Measurements from ENCODE around the gene LMBR1. TPM values are rescaled to one million over a fixed set of nuclear protein-coding genes. Genes with fewer than 3 reads are reported as not detected.

Gene LMBR1
- total RNA-seq, 1 donor from 2014 or later: 49.7 TPM

- H3K27me3 Mint-ChIP-seq (ENCODE audit: low read depth, unreplicated experiment): no peaks in the 10 kb centered on the region
- no peaks in the 10 kb centered on the region for H3K27me3 ChIP-seq (ENCODE audit: insufficient read depth, low read length)
- TF ChIP-seq CTCF (IDR thresholded peaks at IDR 0.05; ENCODE audit: insufficient read depth, low read depth, low read length): no peak
- TF ChIP-seq EZH2 (IDR thresholded peaks at IDR 0.05; ENCODE audit: insufficient read depth, low read length): no peak
- no peaks in the 10 kb centered on the region for H3K9me3 Mint-ChIP-seq (ENCODE audit: unreplicated experiment)
- H4K20me1 ChIP-seq (ENCODE audit: insufficient read depth, low read length): peaks cover 15% of the 10 kb centered on the region
- H3K4me3 Mint-ChIP-seq (ENCODE audit: unreplicated experiment): no peak overlapping the region
- FAIRE-seq (no peak), DNase-seq (ENCODE audit: low read depth) (no peak)
- no peak overlapping the region for H3K9ac ChIP-seq (ENCODE audit: low read length)
- H3K4me3 ChIP-seq (ENCODE audit: insufficient read depth, low read depth, low read length): no peak overlapping the region
- H3K9me3 ChIP-seq (ENCODE audit: insufficient read depth, low read depth, low read length): no peaks in the 10 kb centered on the region
- no peak overlapping the region for H3K27ac ChIP-seq (ENCODE audit: low read depth, low read length)
- H2AFZ ChIP-seq (ENCODE audit: low read depth, low read length): no peak overlapping the region
- H3K4me1 ChIP-seq (ENCODE audit: insufficient read depth, low read length): peaks cover 6% of the 10 kb centered on the region
- H3K36me3 ChIP-seq (ENCODE audit: insufficient read depth, low read length): no peaks in the 10 kb centered on the region
- H3K27ac Mint-ChIP-seq (ENCODE audit: unreplicated experiment): no peak overlapping the region
- H3K36me3 Mint-ChIP-seq (ENCODE audit: low read depth, unreplicated experiment): peaks cover 6% of the 10 kb centered on the region
- H3K4me2 ChIP-seq (ENCODE audit: low read length): no peak overlapping the region
- peaks cover 15% of the 10 kb centered on the region for H3K4me1 Mint-ChIP-seq (ENCODE audit: low read depth, unreplicated experiment)
- H3K79me2 ChIP-seq (ENCODE audit: insufficient read depth, low read length): peaks cover 42% of the 10 kb centered on the region
These were observed 3.2 kb downstream of the LMBR1 start for GRCh38 chr7:156889746-156890145.

- Mint-ChIP-seq H3K27me3 (ENCODE audit: low read depth, unreplicated experiment) (no peaks in the 10 kb centered on the region), H3K4me1 (ENCODE audit: low read depth, unreplicated experiment) (peaks cover 15% of the 10 kb centered on the region), H3K36me3 (ENCODE audit: low read depth, unreplicated experiment) (peaks cover 6% of the 10 kb centered on the region), H3K27ac (ENCODE audit: unreplicated experiment) (no peak overlapping the region), H3K4me3 (ENCODE audit: unreplicated experiment) (no peak overlapping the region), H3K9me3 (ENCODE audit: unreplicated experiment) (no peaks in the 10 kb centered on the region)
- Histone ChIP-seq H3K79me2 (ENCODE audit: insufficient read depth, low read length) (peaks cover 48% of the 10 kb centered on the region), H3K9ac (ENCODE audit: low read length) (no peak overlapping the region), H3K4me3 (ENCODE audit: insufficient read depth, low read depth, low read length) (no peak overlapping the region), H3K36me3 (ENCODE audit: insufficient read depth, low read length) (no peaks in the 10 kb centered on the region), H3K9me3 (ENCODE audit: insufficient read depth, low read depth, low read length) (no peaks in the 10 kb centered on the region), H3K27me3 (ENCODE audit: insufficient read depth, low read length) (no peaks in the 10 kb centered on the region), H3K4me1 (ENCODE audit: insufficient read depth, low read length) (peaks cover 6% of the 10 kb centered on the region), H2AFZ (ENCODE audit: low read depth, low read length) (no peak overlapping the region), H3K4me2 (ENCODE audit: low read length) (no peak overlapping the region), H4K20me1 (ENCODE audit: insufficient read depth, low read length) (peaks cover 22% of the 10 kb centered on the region), H3K27ac (ENCODE audit: low read depth, low read length) (no peak overlapping the region)
- DNase-seq (ENCODE audit: low read depth) (no peak), FAIRE-seq (no peak)
- TF ChIP-seq EZH2 (IDR thresholded peaks at IDR 0.05; ENCODE audit: insufficient read depth, low read length): no peak
- no peak for TF ChIP-seq CTCF (IDR thresholded peaks at IDR 0.05; ENCODE audit: insufficient read depth, low read depth, low read length)
These were observed 3.9 kb downstream of the LMBR1 start for GRCh38 chr7:156889089-156889488.

- H3K27ac Mint-ChIP-seq (ENCODE audit: unreplicated experiment): no peak overlapping the region
These were observed 6.8 kb downstream of the LMBR1 start for GRCh38 chr7:156886020-156886795.

More at GRCh38 chr7:156886020-156886795, 6.8 kb downstream of the LMBR1 start:
- TF ChIP-seq EZH2 (IDR thresholded peaks at IDR 0.05; ENCODE audit: insufficient read depth, low read length): no peak
- no peak for TF ChIP-seq CTCF (IDR thresholded peaks at IDR 0.05; ENCODE audit: insufficient read depth, low read depth, low read length)
- H3K27ac ChIP-seq (ENCODE audit: low read depth, low read length): no peak overlapping the region
- H3K9me3 Mint-ChIP-seq (ENCODE audit: unreplicated experiment): peaks cover 3% of the 10 kb centered on the region
- FAIRE-seq (no peak), DNase-seq (ENCODE audit: low read depth) (no peak)
- H3K36me3 Mint-ChIP-seq (ENCODE audit: low read depth, unreplicated experiment): peaks cover 10% of the 10 kb centered on the region
- no peaks in the 10 kb centered on the region for H3K36me3 ChIP-seq (ENCODE audit: insufficient read depth, low read length)
- no peaks in the 10 kb centered on the region for H3K27me3 Mint-ChIP-seq (ENCODE audit: low read depth, unreplicated experiment)
- H3K4me3 ChIP-seq (ENCODE audit: insufficient read depth, low read depth, low read length): no peak overlapping the region
- H4K20me1 ChIP-seq (ENCODE audit: insufficient read depth, low read length): peaks cover 34% of the 10 kb centered on the region
- H3K9me3 ChIP-seq (ENCODE audit: insufficient read depth, low read depth, low read length): peaks cover 2% of the 10 kb centered on the region
- H3K4me1 Mint-ChIP-seq (ENCODE audit: low read depth, unreplicated experiment): peaks cover 8% of the 10 kb centered on the region
- no peaks in the 10 kb centered on the region for H3K27me3 ChIP-seq (ENCODE audit: insufficient read depth, low read length)
- no peak overlapping the region for H3K4me3 Mint-ChIP-seq (ENCODE audit: unreplicated experiment)
- H3K4me1 ChIP-seq (ENCODE audit: insufficient read depth, low read length): no peaks in the 10 kb centered on the region
- peaks cover 58% of the 10 kb centered on the region for H3K79me2 ChIP-seq (ENCODE audit: insufficient read depth, low read length)
- H3K4me2 ChIP-seq (ENCODE audit: low read length): no peak overlapping the region
- no peak overlapping the region for H3K9ac ChIP-seq (ENCODE audit: low read length)
- no peak overlapping the region for H2AFZ ChIP-seq (ENCODE audit: low read depth, low read length)

All from astrocyte (in vitro differentiated cells and primary cell).